MM.1S (cell line): Measurements from ENCODE around the gene CHI3L1.

Source experiments
- DNase-seq: peaks from one replicate; pipeline ENCODE4 v3.0.0-alpha.2; 2015
- H2AFZ ChIP-seq: fragments of 300-600 bp; sonication (generic); 2 replicates; pipeline ENCODE4 v1.6.0; 2016; ENCODE audit warnings: antibody characterized with exemption, low read length
- H3F3A ChIP-seq: fragments of 300-600 bp; sonication (generic); 2 replicates; pipeline ENCODE4 v1.6.1; 2016; ENCODE audit warnings: mild to moderate bottlenecking, antibody characterized with exemption, low read length, moderate library complexity, mixed read lengths; ENCODE audit not compliant: insufficient read depth
- H3K27ac ChIP-seq: fragments of 300-600 bp; sonication (generic); 2 replicates; pipeline ENCODE4 v1.5.1; 2016; ENCODE audit warnings: mild to moderate bottlenecking, low read length
- H3K27me3 ChIP-seq: fragments of 300-600 bp; sonication (generic); replicated peaks from 2 replicates; pipeline ENCODE4 v1.6.0; 2016; ENCODE audit warnings: low read length; ENCODE audit not compliant: insufficient read depth
- H3K36me3 ChIP-seq: fragments of 300-600 bp; sonication (generic); replicated peaks from 2 replicates; pipeline ENCODE4 v1.6.1; 2016; ENCODE audit warnings: mild to moderate bottlenecking, low read length, mixed read lengths; ENCODE audit not compliant: insufficient read depth
- H3K4me1 ChIP-seq: fragments of 300-600 bp; sonication (generic); 2 replicates; pipeline ENCODE4 v1.6.1; 2016; ENCODE audit warnings: low read length, mixed read lengths
- H3K4me2 ChIP-seq: fragments of 300-600 bp; sonication (generic); 2 replicates; pipeline ENCODE4 v1.6.0; 2016; ENCODE audit warnings: low read depth, low read length
- H3K4me3 ChIP-seq: fragments of 300-600 bp; sonication (generic); 2 replicates; pipeline ENCODE4 v1.5.1; 2016; ENCODE audit warnings: low read length, mixed read lengths
- H3K79me2 ChIP-seq: fragments of 300-600 bp; sonication (generic); 2 replicates; pipeline ENCODE4 v1.6.1; 2016; ENCODE audit warnings: mixed run types, low read length, mixed read lengths
- H3K9ac ChIP-seq: fragments of 300-600 bp; sonication (generic); 2 replicates; pipeline ENCODE4 v1.6.1; 2016; ENCODE audit warnings: low read length, mixed read lengths
- H3K9me2 ChIP-seq: fragments of 300-600 bp; sonication (generic); replicated peaks from 2 replicates; pipeline ENCODE4 v1.6.1; 2016; ENCODE audit warnings: mild to moderate bottlenecking, low read length, mixed read lengths; ENCODE audit not compliant: insufficient read depth
- H3K9me3 ChIP-seq: fragments of 300-600 bp; sonication (generic); replicated peaks from 2 replicates; pipeline ENCODE4 v1.6.1; 2016; ENCODE audit warnings: mild to moderate bottlenecking, low read length, mixed read lengths; ENCODE audit not compliant: insufficient read depth
- H4K20me1 ChIP-seq: fragments of 300-600 bp; sonication (generic); 2 replicates; pipeline ENCODE4 v1.6.1; 2016; ENCODE audit warnings: mild to moderate bottlenecking, low read length, moderate library complexity, mixed read lengths; ENCODE audit not compliant: insufficient read depth
- CTCF ChIP-seq: fragments of 300-600 bp; sonication (generic); IDR thresholded peaks from 2 replicates; pipeline ENCODE4 v1.5.1; 2016; ENCODE audit warnings: antibody characterized with exemption, low read length, mixed read lengths
- EZH2 ChIP-seq: fragments of 300-600 bp; sonication (generic); optimal IDR thresholded peaks from 2 replicates; pipeline ENCODE3; 2017; ENCODE audit warnings: low read depth, mild to moderate bottlenecking, antibody characterized with exemption, low read length, mixed read lengths
- EZH2phosphoT487 ChIP-seq: fragments of 300-600 bp; sonication (generic); IDR thresholded peaks from 2 replicates; pipeline ENCODE4 v1.6.1; 2018; ENCODE audit warnings: antibody characterized with exemption, low read length

The CHI3L1 gene

GRCh38 chr1:203178083-203178482 is 8.4 kb downstream of the CHI3L1 start:
- no peaks in the 10 kb centered on the region for H3K79me2 ChIP-seq
- no peak overlapping the region for H2AFZ ChIP-seq
- H3K4me3 ChIP-seq: no peak overlapping the region
- H3K4me2 ChIP-seq: no peak overlapping the region
- H3K36me3 ChIP-seq: no peaks in the 10 kb centered on the region
- no peaks in the 10 kb centered on the region for H3F3A ChIP-seq
- H3K27ac ChIP-seq: no peak overlapping the region
- TF ChIP-seq EZH2 (no peak), CTCF (no peak), EZH2phosphoT487 (no peak)
- H3K4me1 ChIP-seq: peaks cover 4% of the 10 kb centered on the region; the same call in 1 of the 2 replicates
- H3K9me2 ChIP-seq: no peaks in the 10 kb centered on the region
- no peaks in the 10 kb centered on the region for H3K27me3 ChIP-seq
- no peaks in the 10 kb centered on the region for H3K9me3 ChIP-seq
- H4K20me1 ChIP-seq: no peaks in the 10 kb centered on the region
- no peak for DNase-seq
- H3K9ac ChIP-seq: no peak overlapping the region

DNA sequence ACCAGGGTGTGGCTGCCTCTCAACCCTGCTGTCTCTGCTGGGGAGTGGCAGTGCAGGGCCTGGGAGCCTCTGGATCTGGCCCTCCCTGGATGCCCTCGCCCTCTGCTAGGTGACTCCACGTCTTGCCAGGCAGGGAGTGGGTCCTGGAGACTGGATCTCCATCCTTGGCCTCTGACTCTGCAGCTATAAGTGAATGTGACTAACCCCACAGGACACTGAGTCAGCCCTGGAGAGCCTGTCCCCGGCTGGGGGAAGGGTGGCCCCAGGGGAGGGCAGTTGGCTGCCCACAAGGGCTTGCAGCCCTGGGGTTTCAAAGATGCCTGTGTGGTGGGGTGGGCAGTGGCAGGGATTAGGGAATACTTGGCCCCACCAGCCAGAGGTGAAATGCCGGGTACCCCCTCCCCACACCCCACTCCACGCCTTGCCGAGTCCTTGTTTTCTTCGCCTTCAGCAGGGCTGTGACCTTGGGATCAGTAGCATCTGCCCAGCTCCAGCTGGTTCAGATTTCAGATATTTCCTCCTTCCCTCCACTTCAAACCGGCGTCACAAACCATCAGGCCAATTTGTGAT is 8.9 kb downstream of the CHI3L1 start:
- Histone ChIP-seq H4K20me1 (no peaks in the 10 kb centered on the region), H3K27ac (no peak overlapping the region), H3K9me3 (no peaks in the 10 kb centered on the region), H3K4me2 (no peak overlapping the region), H3K36me3 (no peaks in the 10 kb centered on the region), H3K9ac (no peak overlapping the region), H3K4me3 (no peak overlapping the region), H2AFZ (no peak overlapping the region), H3K27me3 (no peaks in the 10 kb centered on the region), H3F3A (no peaks in the 10 kb centered on the region), H3K79me2 (no peaks in the 10 kb centered on the region), H3K4me1 (peaks cover 4% of the 10 kb centered on the region; the same call in 1 of the 2 replicates), H3K9me2 (no peaks in the 10 kb centered on the region)
- no peak for TF ChIP-seq EZH2phosphoT487
- no peak for TF ChIP-seq EZH2
- TF ChIP-seq CTCF: no peak
- no peak for DNase-seq

DNA sequence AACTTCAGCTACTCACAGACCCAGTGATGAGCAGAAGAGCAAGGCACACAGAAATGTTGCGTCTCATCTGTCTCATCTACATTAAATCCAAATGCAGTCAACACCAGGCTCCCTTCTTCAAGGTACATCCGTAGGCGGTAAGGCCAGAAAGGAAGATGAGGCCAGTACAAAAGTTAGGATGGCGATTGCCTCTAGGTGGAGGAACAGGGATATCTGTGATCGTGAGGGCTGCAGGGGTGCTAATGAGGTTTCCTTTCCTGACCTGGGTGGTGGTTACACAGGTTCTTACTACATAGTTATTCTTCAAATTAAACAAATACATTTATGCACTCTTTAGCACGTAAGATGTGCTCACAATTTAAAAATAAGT is 9.5 kb downstream of the CHI3L1 start:
- Histone ChIP-seq H3F3A (no peaks in the 10 kb centered on the region), H3K27me3 (no peaks in the 10 kb centered on the region), H3K27ac (no peak overlapping the region), H3K79me2 (no peaks in the 10 kb centered on the region), H3K4me3 (no peak overlapping the region), H3K9ac (no peak overlapping the region), H4K20me1 (no peaks in the 10 kb centered on the region), H3K4me2 (no peak overlapping the region), H3K4me1 (peaks cover 4% of the 10 kb centered on the region; the same call in 1 of the 2 replicates), H3K9me2 (no peaks in the 10 kb centered on the region), H3K36me3 (no peaks in the 10 kb centered on the region), H2AFZ (no peak overlapping the region), H3K9me3 (no peaks in the 10 kb centered on the region)
- no peak for TF ChIP-seq EZH2phosphoT487
- no peak for DNase-seq

- Histone ChIP-seq H2AFZ (no peak overlapping the region), H4K20me1 (no peaks in the 10 kb centered on the region), H3K27ac (no peak overlapping the region), H3K9me2 (no peaks in the 10 kb centered on the region), H3F3A (no peaks in the 10 kb centered on the region), H3K4me2 (no peak overlapping the region), H3K27me3 (no peaks in the 10 kb centered on the region), H3K36me3 (no peaks in the 10 kb centered on the region), H3K79me2 (no peaks in the 10 kb centered on the region), H3K4me1 (peaks cover 4% of the 10 kb centered on the region; the same call in 1 of the 2 replicates), H3K4me3 (no peak overlapping the region), H3K9ac (no peak overlapping the region), H3K9me3 (no peaks in the 10 kb centered on the region)
- no peak for DNase-seq
- TF ChIP-seq EZH2phosphoT487: no peak
Measured at GRCh38 chr1:203176273-203177035, 10.1 kb downstream of the CHI3L1 start.
